ENCODE data around the gene GPR3.
A peak's percentile ranks its signal among the peaks of the same experiment; 100 is the strongest.
"Not testable (repeated sequence)": the region's sequence is repeated elsewhere in the genome, so short reads cannot be mapped to it uniquely, and the experiment has no call there.

The GPR3 gene

GRCh38 chr1:27383661-27384060, 8.8 kb upstream of the GPR3 start:
- Mint-ChIP-seq H3K27ac (no peak overlapping the region), H3K4me1 (peaks cover 2% of the 10 kb centered on the region), H3K4me3 (no peak overlapping the region), H3K9me3 (no peaks in the 10 kb centered on the region), H3K36me3 (no peaks in the 10 kb centered on the region), H3K27me3 (no peaks in the 10 kb centered on the region)

GRCh38 chr1:27384797-27385196, 7.6 kb upstream of the GPR3 start:
- H3K4me1 Mint-ChIP-seq, H3K4me3 Mint-ChIP-seq, H3K9me3 Mint-ChIP-seq: not testable (repeated sequence)

DNA sequence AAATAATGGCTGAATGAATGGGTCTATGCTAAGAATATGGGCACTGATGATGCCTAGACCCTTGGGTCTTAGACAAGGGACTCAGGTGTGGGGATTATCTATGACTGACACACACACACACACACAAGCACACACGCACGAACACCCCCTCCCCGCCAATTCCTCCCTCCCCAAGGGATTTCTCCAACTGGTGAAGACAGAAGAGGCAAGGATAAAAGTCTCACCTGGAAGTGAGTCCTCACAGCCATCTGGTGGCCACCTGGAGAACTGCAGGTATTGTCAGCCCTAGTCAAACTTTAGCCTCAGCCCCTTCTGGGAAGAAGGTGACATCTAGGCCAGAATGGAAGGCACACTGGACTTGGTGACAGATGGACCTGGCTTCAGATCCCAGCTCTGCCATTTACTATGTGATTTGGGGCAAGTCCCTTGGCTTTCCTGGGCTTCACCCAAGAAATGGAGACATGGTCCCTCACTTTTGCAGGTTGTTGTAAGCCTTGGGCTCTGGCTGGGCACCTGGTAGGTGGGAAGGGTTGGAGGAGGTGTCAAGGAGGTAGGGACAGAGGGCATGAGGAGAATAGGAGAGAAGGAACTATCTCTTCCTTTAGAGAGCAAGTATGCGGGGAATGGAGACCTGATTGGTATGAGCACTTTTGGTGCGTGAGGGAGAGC, 4.0 kb upstream of the GPR3 start:
- peaks cover 13% of the 10 kb centered on the region for H3K4me1 Mint-ChIP-seq
- H3K36me3 Mint-ChIP-seq = no peaks in the 10 kb centered on the region
- H3K9me3 Mint-ChIP-seq = no peaks in the 10 kb centered on the region
- H3K4me3 Mint-ChIP-seq = peak overlapping the region; percentile 45
- no peaks in the 10 kb centered on the region for H3K27me3 Mint-ChIP-seq
- peak overlapping the region; percentile 47 for H3K27ac Mint-ChIP-seq

More at GRCh38 chr1:27384797-27385196, 7.6 kb upstream of the GPR3 start:
- H3K27me3 Mint-ChIP-seq, H3K36me3 Mint-ChIP-seq, H3K27ac Mint-ChIP-seq: not testable (repeated sequence)

- Mint-ChIP-seq H3K4me1 (peaks cover 20% of the 10 kb centered on the region), H3K4me3 (peak overlapping the region; percentile 90), H3K36me3 (no peaks in the 10 kb centered on the region), H3K27ac (peak overlapping the region; percentile 88), H3K9me3 (no peaks in the 10 kb centered on the region), H3K27me3 (no peaks in the 10 kb centered on the region)
Observed at GRCh38 chr1:27391511-27392095, 819 bp upstream of the GPR3 start.

DNA sequence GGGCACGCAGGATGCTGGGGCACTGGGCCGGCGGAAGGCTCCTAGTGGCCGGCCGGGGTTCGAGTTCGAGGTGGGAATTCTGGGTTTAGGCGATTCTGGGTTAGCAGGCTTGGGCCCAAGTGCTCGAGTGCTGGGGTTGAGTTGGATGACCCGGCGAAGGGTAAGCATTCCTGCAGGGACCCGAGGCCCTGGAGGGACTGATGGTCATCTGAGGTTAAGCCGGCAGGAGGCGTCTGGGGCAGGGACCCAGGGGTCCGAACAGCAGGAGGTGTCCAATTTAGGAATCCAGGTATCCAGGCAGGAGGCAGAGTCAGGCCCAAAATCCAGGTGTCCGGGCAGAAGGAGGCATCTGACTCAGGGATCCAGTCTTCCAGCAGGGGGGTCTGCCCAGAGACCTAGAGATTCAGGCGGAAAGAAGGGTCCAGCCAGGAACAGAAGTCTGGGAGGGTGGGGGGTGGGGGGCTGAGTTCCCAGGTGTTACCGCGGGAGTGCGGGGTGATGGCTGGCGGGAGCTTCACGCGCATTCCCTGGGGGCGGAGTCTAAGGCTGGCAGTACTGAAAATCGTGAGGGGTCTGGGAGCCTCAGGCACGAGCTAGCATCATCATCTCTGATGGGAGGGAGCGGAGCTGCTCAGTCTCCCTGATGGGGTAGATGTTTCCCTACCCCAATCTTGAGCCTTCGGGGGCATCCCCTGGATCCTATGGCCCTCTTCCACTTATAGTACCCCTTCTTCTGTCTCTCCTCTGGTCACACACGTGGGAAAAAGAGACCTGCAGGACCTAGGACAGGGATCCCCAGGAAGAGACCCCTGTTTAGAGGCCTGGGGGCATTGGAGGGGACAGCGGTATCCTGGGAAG, 585 bp downstream of the GPR3 start:
- Mint-ChIP-seq H3K36me3 (no peaks in the 10 kb centered on the region), H3K4me1 (peaks cover 20% of the 10 kb centered on the region), H3K27me3 (no peaks in the 10 kb centered on the region), H3K9me3 (no peaks in the 10 kb centered on the region), H3K4me3 (peak overlapping the region; percentile 76), H3K27ac (peak overlapping the region; percentile 8)

DNA sequence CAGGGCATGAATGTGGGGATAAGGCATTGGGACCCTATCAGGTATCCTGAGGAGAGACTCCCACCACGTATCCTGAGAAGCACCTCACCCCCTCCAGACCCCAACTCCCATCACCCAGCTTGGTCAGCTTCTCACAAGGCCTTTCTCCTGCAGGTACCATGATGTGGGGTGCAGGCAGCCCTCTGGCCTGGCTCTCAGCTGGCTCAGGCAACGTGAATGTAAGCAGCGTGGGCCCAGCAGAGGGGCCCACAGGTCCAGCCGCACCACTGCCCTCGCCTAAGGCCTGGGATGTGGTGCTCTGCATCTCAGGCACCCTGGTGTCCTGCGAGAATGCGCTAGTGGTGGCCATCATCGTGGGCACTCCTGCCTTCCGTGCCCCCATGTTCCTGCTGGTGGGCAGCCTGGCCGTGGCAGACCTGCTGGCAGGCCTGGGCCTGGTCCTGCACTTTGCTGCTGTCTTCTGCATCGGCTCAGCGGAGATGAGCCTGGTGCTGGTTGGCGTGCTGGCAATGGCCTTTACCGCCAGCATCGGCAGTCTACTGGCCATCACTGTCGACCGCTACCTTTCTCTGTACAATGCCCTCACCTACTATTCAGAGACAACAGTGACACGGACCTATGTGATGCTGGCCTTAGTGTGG, 1.3 kb downstream of the GPR3 start:
- no peaks in the 10 kb centered on the region for H3K9me3 Mint-ChIP-seq
- H3K27ac Mint-ChIP-seq = peak overlapping the region; percentile 41
- no peaks in the 10 kb centered on the region for H3K36me3 Mint-ChIP-seq
- H3K27me3 Mint-ChIP-seq = no peaks in the 10 kb centered on the region
- peaks cover 17% of the 10 kb centered on the region for H3K4me1 Mint-ChIP-seq
- H3K4me3 Mint-ChIP-seq = peak overlapping the region; percentile 70

GRCh38 chr1:27394282-27394658, 1.8 kb downstream of the GPR3 start:
- Mint-ChIP-seq H3K27me3 (no peaks in the 10 kb centered on the region), H3K4me1 (peaks cover 17% of the 10 kb centered on the region), H3K9me3 (no peaks in the 10 kb centered on the region), H3K4me3 (no peak overlapping the region), H3K36me3 (no peaks in the 10 kb centered on the region), H3K27ac (no peak overlapping the region)

DNA sequence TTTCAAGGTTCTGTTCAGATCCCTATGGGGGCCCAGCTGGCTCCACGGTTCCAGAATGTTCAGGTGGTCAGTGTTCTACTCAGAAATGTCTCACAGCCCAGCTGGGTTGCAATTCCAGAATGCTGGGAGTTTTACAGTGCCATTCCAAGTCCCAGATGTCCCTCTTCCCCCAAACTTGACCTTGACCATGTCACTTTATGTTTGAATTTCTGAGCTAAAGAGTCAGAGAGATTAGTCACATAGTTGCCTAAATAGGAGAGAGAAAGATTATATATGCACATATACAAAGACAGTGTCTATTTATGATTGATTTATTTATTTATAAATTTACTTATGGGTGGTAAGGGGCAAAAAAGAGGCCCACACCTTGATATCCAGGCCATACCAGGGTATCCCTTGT, 2.5 kb downstream of the GPR3 start:
- Mint-ChIP-seq H3K4me3 (no peak overlapping the region), H3K9me3 (no peaks in the 10 kb centered on the region), H3K27ac (no peak overlapping the region), H3K36me3 (no peaks in the 10 kb centered on the region), H3K27me3 (no peaks in the 10 kb centered on the region), H3K4me1 (peaks cover 17% of the 10 kb centered on the region)

DNA sequence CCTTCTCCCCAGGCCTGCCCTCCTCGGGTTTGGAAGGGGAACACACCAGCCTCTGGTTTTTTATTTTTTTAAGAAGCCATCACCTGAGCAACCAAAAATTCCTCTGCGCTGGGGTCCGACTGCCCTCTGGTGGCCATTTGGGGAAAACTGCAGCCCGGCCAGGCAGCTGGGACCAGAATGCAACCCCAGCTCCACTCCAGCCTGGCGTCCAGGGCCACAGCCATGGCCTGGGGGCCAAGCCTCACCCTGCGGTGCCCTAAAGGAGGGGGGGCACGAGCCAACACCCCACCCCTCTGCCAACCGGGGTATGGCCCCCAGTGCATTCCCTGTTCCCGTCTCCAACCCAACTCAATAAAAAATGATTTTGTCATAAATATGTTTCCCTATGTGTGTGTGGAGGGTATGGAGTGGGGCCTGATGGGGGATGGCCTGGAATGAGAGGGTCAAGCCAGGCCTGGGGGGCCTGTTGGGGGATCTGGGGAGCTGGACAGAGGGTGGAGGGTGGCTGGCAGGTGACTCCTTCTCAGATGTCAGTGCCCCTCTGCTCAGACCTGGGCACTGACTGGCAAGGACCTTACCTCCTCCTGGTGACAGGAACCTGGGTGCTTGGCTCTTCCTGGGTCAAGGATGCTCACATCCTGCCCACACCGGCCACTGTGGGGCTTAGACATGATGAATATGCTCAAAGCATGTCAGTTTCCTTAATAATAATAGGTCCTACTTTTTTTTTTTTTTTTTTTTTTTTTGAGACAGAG, 3.2 kb downstream of the GPR3 start:
- no peaks in the 10 kb centered on the region for H3K27me3 Mint-ChIP-seq
- H3K27ac Mint-ChIP-seq = no peak overlapping the region
- no peak overlapping the region for H3K4me3 Mint-ChIP-seq
- H3K9me3 Mint-ChIP-seq = no peaks in the 10 kb centered on the region
- H3K4me1 Mint-ChIP-seq = peaks cover 17% of the 10 kb centered on the region
- H3K36me3 Mint-ChIP-seq = no peaks in the 10 kb centered on the region

DNA sequence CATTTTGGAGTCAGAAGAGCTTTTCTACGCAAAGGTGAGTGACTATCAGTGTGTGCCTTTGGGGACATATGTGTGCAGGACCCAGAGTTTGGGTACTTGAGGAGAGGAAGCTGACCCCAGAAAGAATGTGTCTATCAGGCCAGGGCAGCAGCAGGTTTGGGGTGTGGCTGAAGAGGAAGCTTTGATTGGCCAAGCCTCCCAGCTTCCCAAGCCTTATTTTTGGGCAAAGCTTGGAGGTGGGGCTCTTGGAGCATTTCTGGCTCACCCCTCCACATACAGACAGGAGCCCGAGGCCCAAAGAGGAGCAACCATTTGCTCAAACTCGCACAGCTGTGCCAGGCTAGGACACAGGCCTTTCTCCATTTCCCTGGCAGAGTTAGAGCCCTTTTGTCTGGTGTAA, 4.7 kb downstream of the GPR3 start:
- no peaks in the 10 kb centered on the region for H3K27me3 Mint-ChIP-seq
- H3K36me3 Mint-ChIP-seq = no peaks in the 10 kb centered on the region
- no peak overlapping the region for H3K4me3 Mint-ChIP-seq
- H3K27ac Mint-ChIP-seq = no peak overlapping the region
- no peaks in the 10 kb centered on the region for H3K9me3 Mint-ChIP-seq
- H3K4me1 Mint-ChIP-seq = peaks cover 9% of the 10 kb centered on the region

- no peak overlapping the region for H3K27ac Mint-ChIP-seq
Observed at GRCh38 chr1:27397749-27398148, 5.3 kb downstream of the GPR3 start.

GRCh38 chr1:27398405-27399149, 6.2 kb downstream of the GPR3 start:
- Mint-ChIP-seq H3K4me3 (no peak overlapping the region), H3K9me3 (no peaks in the 10 kb centered on the region), H3K27ac (no peak overlapping the region), H3K36me3 (no peaks in the 10 kb centered on the region), H3K27me3 (no peaks in the 10 kb centered on the region), H3K4me1 (peaks cover 21% of the 10 kb centered on the region)

More at GRCh38 chr1:27397749-27398148, 5.3 kb downstream of the GPR3 start:
- H3K36me3 Mint-ChIP-seq = no peaks in the 10 kb centered on the region
- no peaks in the 10 kb centered on the region for H3K9me3 Mint-ChIP-seq
- H3K4me3 Mint-ChIP-seq = no peak overlapping the region
- H3K27me3 Mint-ChIP-seq = no peaks in the 10 kb centered on the region
- peaks cover 13% of the 10 kb centered on the region for H3K4me1 Mint-ChIP-seq

GRCh38 chr1:27399251-27400025, 7.0 kb downstream of the GPR3 start:
- Mint-ChIP-seq H3K27ac (no peak overlapping the region), H3K4me1 (peaks cover 29% of the 10 kb centered on the region), H3K36me3 (no peaks in the 10 kb centered on the region), H3K9me3 (no peaks in the 10 kb centered on the region), H3K4me3 (no peak overlapping the region), H3K27me3 (no peaks in the 10 kb centered on the region)
